Retina (tissue), 1 donor: ENCODE data around the gene ICOS.
"Not testable (repeated sequence)": the region's sequence is repeated elsewhere in the genome, so short reads cannot be mapped to it uniquely, and the experiment has no call there.

ENCODE experiments used
- DNase-seq: peaks from one replicate; pipeline ENCODE4 v3.0.0-alpha.2; 2016

The ICOS gene

GRCh38 chr2:203918839-203919238 is 17.7 kb upstream of the ICOS start:
- no peak for DNase-seq

GRCh38 chr2:203925512-203926158 is 10.9 kb upstream of the ICOS start:
- DNase-seq: no peak

- no peak for DNase-seq
These were observed 7.7 kb upstream of the ICOS start for GRCh38 chr2:203928849-203929248.

GRCh38 chr2:203931262-203931661 is 5.3 kb upstream of the ICOS start:
- DNase-seq: not testable (repeated sequence)

- no peak for DNase-seq
These were observed 2.5 kb upstream of the ICOS start for GRCh38 chr2:203934041-203934492.

- no peak for DNase-seq
These were observed 1.7 kb upstream of the ICOS start for GRCh38 chr2:203934711-203935438.

GRCh38 chr2:203935568-203935967 is 995 bp upstream of the ICOS start:
- DNase-seq: no peak

- no peak for DNase-seq
These were observed 386 bp downstream of the ICOS start for GRCh38 chr2:203936949-203937348.

GRCh38 chr2:203937788-203938187 is 1.2 kb downstream of the ICOS start:
- no peak for DNase-seq

GRCh38 chr2:203940039-203940438 is 3.5 kb downstream of the ICOS start:
- no peak for DNase-seq

GRCh38 chr2:203943493-203944382 is 7.2 kb downstream of the ICOS start:
- DNase-seq: not testable (repeated sequence)

GRCh38 chr2:203948733-203949132 is 12.2 kb downstream of the ICOS start:
- no peak for DNase-seq

- no peak for DNase-seq
These were observed 12.7 kb downstream of the ICOS start for GRCh38 chr2:203949228-203949627.

- no peak for DNase-seq
These were observed 14.9 kb downstream of the ICOS start for GRCh38 chr2:203951366-203951902.

- DNase-seq: no peak
These were observed 22.7 kb downstream of the ICOS start for GRCh38 chr2:203959265-203959664.

GRCh38 chr2:203959672-203960071 is 23.1 kb downstream of the ICOS start:
- DNase-seq: no peak

- DNase-seq: no peak
These were observed 24.2 kb downstream of the ICOS start for GRCh38 chr2:203960811-203961210.

- DNase-seq: not testable (repeated sequence)
These were observed 28.6 kb downstream of the ICOS start for GRCh38 chr2:203965190-203965589.

- DNase-seq: no peak
These were observed 34.7 kb downstream of the ICOS start for GRCh38 chr2:203971251-203971650.

- DNase-seq: no peak
These were observed 35.5 kb downstream of the ICOS start for GRCh38 chr2:203972066-203972465.

- DNase-seq: no peak
These were observed 36.4 kb downstream of the ICOS start for GRCh38 chr2:203973000-203973399.

GRCh38 chr2:203973676-203974075 is 37.1 kb downstream of the ICOS start:
- DNase-seq: no peak

- no peak for DNase-seq
These were observed 39.3 kb downstream of the ICOS start for GRCh38 chr2:203975912-203976311.
